Glutamatergic neuron (in vitro differentiated cells): ENCODE measurements around the gene VWA3B. TPM values are rescaled to one million over a fixed set of nuclear protein-coding genes. Genes with fewer than 3 reads are reported as not detected.

ENCODE experiments used
- DNase-seq: peaks from one replicate; pipeline ENCODE4 v3.0.0; 2022
- H3K27ac Mint-ChIP-seq: one replicate; pipeline ENCODE4 v1.8.0; 2020; ENCODE audit warnings: mild to moderate bottlenecking, mixed read lengths, inconsistent platforms; ENCODE audit not compliant: unreplicated experiment
- H3K27me3 Mint-ChIP-seq: one replicate; pipeline ENCODE4 v1.8.0; 2020; ENCODE audit warnings: mild to moderate bottlenecking, moderate library complexity, mixed read lengths, inconsistent platforms; ENCODE audit not compliant: unreplicated experiment
- H3K36me3 Mint-ChIP-seq: one replicate; pipeline ENCODE4 v1.8.0; 2020; ENCODE audit warnings: mild to moderate bottlenecking, mixed read lengths, inconsistent platforms; ENCODE audit not compliant: unreplicated experiment
- H3K4me1 Mint-ChIP-seq: one replicate; pipeline ENCODE4 v1.8.0; 2020; ENCODE audit warnings: mild to moderate bottlenecking, low read depth, mixed read lengths, inconsistent platforms; ENCODE audit not compliant: unreplicated experiment
- H3K4me3 Mint-ChIP-seq: one replicate; pipeline ENCODE4 v1.8.0; 2020; ENCODE audit warnings: mild to moderate bottlenecking, mixed read lengths, inconsistent platforms; ENCODE audit not compliant: unreplicated experiment
- H3K9me3 Mint-ChIP-seq: one replicate; pipeline ENCODE4 v1.8.0; 2020; ENCODE audit warnings: mild to moderate bottlenecking, moderate library complexity, mixed read lengths, inconsistent platforms; ENCODE audit not compliant: unreplicated experiment
- CTCF ChIP-seq: fragments of 200-600 bp; sonication (generic); IDR thresholded peaks from one replicate; pipeline ENCODE4 v1.5.0; 2021; ENCODE audit not compliant: partially characterized antibody, unreplicated experiment
- total RNA-seq: library from RNA; stranded (reverse); fragmentation: NEBNext Ultra II Directional; extraction: Animal tissue kit (Norgen Biotek cat#: 25700); gene quantifications from one replicate; pipeline ENCODE4 v1.2.1, GENCODE V29; 2021; ENCODE audit not compliant: unreplicated experiment

VWA3B gene
- total RNA-seq, 1 donor from 2014 or later = not detected

GRCh38 chr2:98205889-98206288 is 118.9 kb downstream of the VWA3B start:
- no peak overlapping the region for H3K4me3 Mint-ChIP-seq
- H3K9me3 Mint-ChIP-seq = peaks cover 1% of the 10 kb centered on the region
- no peaks in the 10 kb centered on the region for H3K27me3 Mint-ChIP-seq
- H3K36me3 Mint-ChIP-seq = no peaks in the 10 kb centered on the region
- no peak overlapping the region for H3K27ac Mint-ChIP-seq
- no peaks in the 10 kb centered on the region for H3K4me1 Mint-ChIP-seq
- DNase-seq = no peak
- TF ChIP-seq CTCF = no peak

DNA sequence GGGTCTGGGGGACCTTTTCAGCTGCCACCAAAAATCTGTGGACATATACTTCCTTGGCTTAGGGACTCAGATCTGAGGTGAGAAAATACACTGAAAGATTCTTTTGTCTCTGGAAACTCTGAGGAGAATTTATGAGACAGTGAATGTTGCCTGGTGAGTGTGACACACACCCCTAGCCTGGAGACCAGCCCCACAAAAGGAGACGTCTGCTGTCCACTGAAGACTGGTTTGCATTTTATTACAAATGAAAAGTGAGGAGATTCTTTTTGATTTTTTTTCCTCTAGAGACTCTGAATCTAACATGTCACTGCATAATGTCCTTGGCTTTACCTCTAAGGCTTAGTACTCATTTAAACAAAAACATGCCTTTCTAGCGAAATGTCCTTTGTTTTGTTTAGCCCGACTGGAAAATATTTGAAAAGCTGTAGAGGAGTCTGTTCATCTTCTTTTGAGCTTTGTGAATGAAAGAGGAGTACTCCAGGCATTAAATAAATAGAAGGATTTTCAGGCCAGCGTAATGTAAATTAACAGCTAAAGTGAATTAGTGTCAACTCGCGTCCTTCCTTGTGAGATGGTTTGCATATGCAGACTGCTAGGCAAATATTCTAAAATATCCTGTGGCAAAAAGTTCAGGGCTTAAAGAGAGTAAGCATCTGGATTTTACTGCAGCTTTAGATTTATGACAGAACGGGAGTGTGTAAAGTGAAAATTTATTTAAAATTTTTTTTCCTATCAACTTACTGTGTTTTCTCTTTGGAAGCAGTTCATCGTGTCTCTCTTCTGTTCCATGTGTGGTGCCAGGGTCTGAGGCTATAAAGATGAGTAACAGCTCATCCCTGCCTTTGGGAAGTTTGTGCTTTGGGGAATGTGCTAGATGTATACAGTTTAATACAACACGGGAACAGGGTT is 125.4 kb downstream of the VWA3B start:
- Mint-ChIP-seq H3K36me3 (no peaks in the 10 kb centered on the region), H3K9me3 (peaks cover 1% of the 10 kb centered on the region), H3K4me1 (no peaks in the 10 kb centered on the region), H3K27ac (no peak overlapping the region), H3K4me3 (no peak overlapping the region), H3K27me3 (no peaks in the 10 kb centered on the region)
- no peak for DNase-seq
- no peak for TF ChIP-seq CTCF

DNA sequence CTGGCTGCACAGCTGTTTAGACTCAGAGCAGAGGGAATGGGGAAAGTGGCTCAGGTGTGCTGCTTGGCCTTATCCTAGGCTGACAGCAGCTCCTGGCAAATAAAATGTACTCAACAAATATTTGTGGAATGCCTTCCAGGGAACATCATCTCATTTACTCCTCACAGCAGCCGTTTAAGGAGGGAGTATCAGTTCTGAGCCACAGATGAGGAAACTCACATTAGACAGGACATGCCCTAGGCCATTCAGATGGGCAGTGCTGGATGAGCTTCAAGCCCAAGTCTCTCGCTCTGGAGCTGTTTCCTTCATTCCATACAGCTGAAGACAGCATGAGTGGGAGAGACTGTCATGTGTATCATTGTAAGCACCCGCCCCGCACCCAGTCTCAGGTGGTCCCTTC is 129.6 kb downstream of the VWA3B start:
- H3K27ac Mint-ChIP-seq = no peak overlapping the region
- no peaks in the 10 kb centered on the region for H3K4me1 Mint-ChIP-seq
- no peak for DNase-seq
- TF ChIP-seq CTCF = no peak
- peaks cover 7% of the 10 kb centered on the region for H3K36me3 Mint-ChIP-seq
- H3K4me3 Mint-ChIP-seq = no peak overlapping the region
- peaks cover 5% of the 10 kb centered on the region for H3K9me3 Mint-ChIP-seq
- peaks cover 1% of the 10 kb centered on the region for H3K27me3 Mint-ChIP-seq

GRCh38 chr2:98219152-98219551 is 132.2 kb downstream of the VWA3B start:
- H3K4me3 Mint-ChIP-seq = no peak overlapping the region
- H3K36me3 Mint-ChIP-seq = peaks cover 7% of the 10 kb centered on the region
- H3K9me3 Mint-ChIP-seq = peaks cover 5% of the 10 kb centered on the region
- no peak for DNase-seq
- no peak for TF ChIP-seq CTCF
- H3K27ac Mint-ChIP-seq = no peak overlapping the region
- H3K27me3 Mint-ChIP-seq = peaks cover 2% of the 10 kb centered on the region
- H3K4me1 Mint-ChIP-seq = no peaks in the 10 kb centered on the region

GRCh38 chr2:98233941-98234340 is 147.0 kb downstream of the VWA3B start:
- peak overlapping the region; percentile 14 for H3K4me3 Mint-ChIP-seq
- H3K4me1 Mint-ChIP-seq = no peaks in the 10 kb centered on the region

More at GRCh38 chr2:98233941-98234340, 147.0 kb downstream of the VWA3B start:
- TF ChIP-seq CTCF = no peak
- Mint-ChIP-seq H3K27ac (no peak overlapping the region), H3K9me3 (no peaks in the 10 kb centered on the region), H3K36me3 (no peaks in the 10 kb centered on the region), H3K27me3 (no peaks in the 10 kb centered on the region)
- no peak for DNase-seq
